Gastrocnemius medialis (tissue), 4 donors: ENCODE data around the gene CCNF. TPM values are rescaled to one million over a fixed set of nuclear protein-coding genes. Genes with fewer than 3 reads are reported as not detected.
A peak's percentile ranks its signal among the peaks of the same experiment; 100 is the strongest.

ENCODE experiments used
- ATAC-seq, 2 donors: fragments of 150-250 bp; one replicate each; pipeline ENCODE4 v1.9.1; 2016
- DNase-seq, 2 donors: peaks; one replicate each; pipeline ENCODE4 v3.0.0-alpha.2; 2019
- H3K27ac ChIP-seq, 4 donors: fragments of 200-600 bp; sonication (generic); 1 replicate in 1 of 4; 2 replicates in 3 of 4; pipeline ENCODE4 v1.5.1; 2016 to 2018; ENCODE audit warnings: mild to moderate bottlenecking in 2 of 4, moderate library complexity in 1 of 4
- H3K27me3 ChIP-seq, 3 donors: fragments of 200-600 bp; sonication (generic) in 2 of 3; 1 replicate in 1 of 3; 2 replicates in 2 of 3; pipeline versions ENCODE4 v1.5.1 to v1.6.0; 2016 to 2019; ENCODE audit warnings: mild to moderate bottlenecking in 1 of 3, moderate library complexity in 1 of 3
- H3K36me3 ChIP-seq, 2 donors: fragments of 200-600 bp; sonication (generic) in 1 of 2; one replicate each; pipeline ENCODE4 v1.5.1; 2017 to 2018
- H3K4me1 ChIP-seq, 2 donors: fragments of 200-600 bp; sonication (generic) in 1 of 2; one replicate each; pipeline ENCODE4 v1.5.1; 2016 to 2017; ENCODE audit warnings: mild to moderate bottlenecking in 2 of 2
- H3K4me3 ChIP-seq, 4 donors: fragments of 200-600 bp; sonication (generic) in 3 of 4; 1 replicate in 1 of 4; 2 replicates in 3 of 4; pipeline ENCODE4 v1.5.1; 2016 to 2019; ENCODE audit warnings: mild to moderate bottlenecking in 2 of 4
- H3K9me3 ChIP-seq, 3 donors: fragments of 200-600 bp; sonication (generic) in 2 of 3; 1 replicate in 1 of 3; 2 replicates in 2 of 3; pipeline ENCODE4 v1.5.1; 2016 to 2019
- CTCF ChIP-seq, 5 experiments: fragments of 450-650 bp in 3 of 5; fragments of 200-600 bp in 2 of 5; sonication (generic) in 2 of 5; IDR thresholded peaks in 4 of 5; conservative IDR thresholded peaks in 1 of 5; 1 replicate in 4 of 5; 2 replicates in 1 of 5; pipeline ENCODE4 v1.5.1; 2016 to 2019; ENCODE audit warnings: antibody characterized with exemption in 5 of 5, mild to moderate bottlenecking in 3 of 5, moderate library complexity in 3 of 5
- POLR2A ChIP-seq, 2 donors: fragments of 450-650 bp; IDR thresholded peaks; one replicate each; pipeline ENCODE4 v1.6.1; 2017; ENCODE audit warnings: antibody characterized with exemption in 2 of 2, mild to moderate bottlenecking in 2 of 2, moderate library complexity in 2 of 2
- in situ Hi-C, 4 donors: fragments of 200-750 bp; cut with MboI; loops; one replicate each; pipeline versions ENCODE4 v1.15.0 to v1.8.0; 2017; ENCODE audit warnings: low sequenced_read_pairs in 4 of 4
- intact Hi-C: fragments of 100-400 bp; cut with DNase I; formaldehyde crosslinking; loops from one replicate; pipeline ENCODE4 v1.15.1; 2023; ENCODE audit warnings: low total_unique reads
- total RNA-seq, 4 donors: library from RNA; depleted of rRNA; stranded (reverse); fragments of >200 nt; gene quantifications; one replicate each; pipeline versions ENCODE4 v1.1.0 to v1.2.3, GENCODE V29; 2016

Gene CCNF
- total RNA-seq, 4 donors from 2014 or later = 1.8 to 3.6 (median 2.4) TPM

- Histone ChIP-seq H3K4me3 (no peak overlapping the region), H3K36me3 (no peaks in the 10 kb centered on the region), H3K9me3 (no peaks in the 10 kb centered on the region), H3K27me3 (no peaks in the 10 kb centered on the region), H3K4me1 (peaks cover 16 to 18% of the 10 kb centered on the region in 2 donors), H3K27ac (no peak overlapping the region)
- TF ChIP-seq POLR2A (IDR thresholded peaks at IDR 0.05) (no peak), CTCF (IDR thresholded peaks at IDR 0.05 in 4 of 5, conservative IDR thresholded peaks at IDR 0.05 in 1 of 5) (no peak)
- in situ Hi-C loops (loop anchor here in 3 of 4 donors (5.0 to 25.0 kb wide), 3 partner anchors 146 to 156 kb away; partner anchors contain the start of gene ABCA3 (in 2 of the 3)), intact Hi-C loops (no loop called here)
- no peak for DNase-seq
- no peak for ATAC-seq
These were observed 64.4 kb downstream of the CCNF start for GRCh38 chr16:2493605-2494004.

DNA sequence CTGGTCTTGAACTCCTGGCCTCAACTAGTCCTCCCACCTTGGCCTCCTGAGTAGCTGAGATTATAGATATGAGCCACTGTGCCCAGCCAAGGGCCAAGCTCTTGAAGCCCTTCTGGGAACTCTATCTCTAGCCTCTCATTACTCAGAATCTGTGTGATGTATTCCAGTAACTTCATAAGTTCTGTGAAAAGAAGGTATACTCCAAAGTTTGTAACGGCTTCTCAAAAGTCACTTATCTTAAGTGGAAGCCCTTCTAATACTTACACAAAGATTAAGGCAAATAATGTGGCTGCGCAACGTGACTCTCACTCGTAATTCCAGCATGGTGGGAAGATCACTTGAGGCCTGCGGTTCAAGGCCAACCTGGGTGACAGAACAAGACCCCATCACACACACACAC is 65.4 kb downstream of the CCNF start:
- H3K27ac ChIP-seq = no peak overlapping the region
- in situ Hi-C loops (loop anchor here in 3 of 4 donors (5.0 to 25.0 kb wide), 3 partner anchors 147 to 157 kb away; partner anchors contain the start of gene ABCA3 (in 2 of the 3)), intact Hi-C loops (loop anchor here (5.0 kb wide), 1 partner anchor 32 kb away; the partner anchor contains the start of gene TEDC2)
- H3K9me3 ChIP-seq = no peaks in the 10 kb centered on the region
- H3K27me3 ChIP-seq = no peaks in the 10 kb centered on the region
- no peaks in the 10 kb centered on the region for H3K36me3 ChIP-seq
- H3K4me3 ChIP-seq = no peak overlapping the region
- no peak for ATAC-seq
- DNase-seq = no peak
- peaks cover 21 to 28% of the 10 kb centered on the region in 2 donors for H3K4me1 ChIP-seq
- TF ChIP-seq POLR2A (IDR thresholded peaks at IDR 0.05) = no peak
- TF ChIP-seq CTCF (IDR thresholded peaks at IDR 0.05 in 4 of 5, conservative IDR thresholded peaks at IDR 0.05 in 1 of 5) = no peak

DNA sequence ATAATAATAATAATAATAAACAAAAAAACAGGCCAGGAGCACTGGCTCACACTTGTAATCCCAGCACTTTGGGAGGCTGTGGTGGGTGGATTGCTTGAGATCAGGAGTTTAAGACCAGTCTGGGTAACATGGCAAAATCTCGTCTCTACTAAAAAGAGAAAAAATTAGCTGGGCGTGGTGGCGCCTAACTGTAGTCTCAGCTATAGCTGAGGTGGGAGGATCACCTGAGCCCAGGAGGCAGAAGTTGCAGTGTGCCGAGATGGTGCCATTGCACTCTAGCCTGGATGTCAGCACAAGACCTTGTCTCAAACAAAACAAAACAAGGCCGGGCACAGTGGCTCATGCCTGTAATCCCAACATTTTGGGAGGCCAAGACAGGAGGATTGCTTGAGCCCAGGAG is 65.8 kb downstream of the CCNF start:
- DNase-seq (no peak), ATAC-seq (no peak)
- no peak overlapping the region for H3K27ac ChIP-seq
- H3K4me3 ChIP-seq = no peak overlapping the region
- TF ChIP-seq CTCF (IDR thresholded peaks at IDR 0.05 in 4 of 5, conservative IDR thresholded peaks at IDR 0.05 in 1 of 5) = no peak
- no peak for TF ChIP-seq POLR2A (IDR thresholded peaks at IDR 0.05)
- peaks cover 21 to 29% of the 10 kb centered on the region in 2 donors for H3K4me1 ChIP-seq
- no peaks in the 10 kb centered on the region for H3K27me3 ChIP-seq
- intact Hi-C loops (loop anchor here (5.0 kb wide), 1 partner anchor 33 kb away; the partner anchor contains the start of gene TEDC2), in situ Hi-C loops (loop anchor here in 2 of 4 donors (10.0 to 25.0 kb wide), 2 partner anchors 150 to 158 kb away; partner anchors contain the start of gene ABCA3 (in 2 of the 2))
- H3K9me3 ChIP-seq = no peaks in the 10 kb centered on the region
- no peaks in the 10 kb centered on the region for H3K36me3 ChIP-seq

DNA sequence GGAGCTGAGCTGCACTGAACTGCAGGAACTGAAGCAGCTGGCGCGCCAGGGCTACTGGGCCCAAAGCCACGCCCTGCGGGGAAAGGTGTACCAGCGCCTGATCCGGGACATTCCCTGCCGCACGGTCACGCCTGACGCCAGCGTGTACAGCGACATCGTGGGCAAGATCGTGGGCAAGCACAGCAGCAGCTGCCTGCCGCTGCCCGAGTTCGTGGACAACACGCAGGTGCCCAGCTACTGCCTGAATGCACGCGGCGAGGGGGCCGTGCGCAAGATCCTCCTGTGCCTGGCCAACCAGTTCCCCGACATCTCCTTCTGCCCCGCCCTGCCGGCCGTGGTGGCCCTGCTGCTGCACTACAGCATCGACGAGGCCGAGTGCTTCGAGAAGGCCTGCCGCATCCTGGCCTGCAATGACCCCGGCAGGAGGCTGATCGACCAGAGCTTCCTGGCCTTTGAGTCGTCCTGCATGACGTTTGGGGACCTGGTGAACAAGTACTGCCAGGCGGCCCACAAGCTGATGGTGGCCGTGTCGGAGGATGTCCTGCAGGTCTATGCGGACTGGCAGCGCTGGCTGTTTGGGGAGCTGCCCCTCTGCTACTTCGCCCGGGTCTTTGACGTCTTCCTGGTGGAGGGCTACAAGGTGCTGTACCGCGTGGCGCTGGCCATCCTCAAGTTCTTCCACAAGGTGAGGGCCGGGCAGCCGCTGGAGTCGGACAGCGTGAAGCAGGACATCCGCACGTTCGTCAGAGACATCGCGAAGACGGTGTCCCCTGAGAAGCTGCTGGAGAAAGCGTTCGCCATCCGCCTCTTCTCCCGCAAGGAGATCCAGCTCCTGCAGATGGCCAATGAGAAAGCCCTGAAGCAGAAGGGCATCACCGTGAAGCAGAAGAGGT is 67.2 kb downstream of the CCNF start:
- in situ Hi-C loops (loop anchor here in 2 of 4 donors (10.0 to 25.0 kb wide), 2 partner anchors 152 to 159 kb away; partner anchors contain the start of gene ABCA3 (in 2 of the 2)), intact Hi-C loops (loop anchor here (5.0 kb wide), 1 partner anchor 34 kb away; the partner anchor contains the start of gene TEDC2)
- Histone ChIP-seq H3K27me3 (no peaks in the 10 kb centered on the region), H3K27ac (peak overlapping the region in 2 of 4 donors; percentile 46 to 71), H3K36me3 (no peaks in the 10 kb centered on the region), H3K9me3 (no peaks in the 10 kb centered on the region), H3K4me3 (no peak overlapping the region), H3K4me1 (peaks cover 24 to 32% of the 10 kb centered on the region in 2 donors)
- ATAC-seq (no peak), DNase-seq (no peak)
- TF ChIP-seq CTCF (IDR thresholded peaks at IDR 0.05 in 4 of 5, conservative IDR thresholded peaks at IDR 0.05 in 1 of 5) (no peak), POLR2A (IDR thresholded peaks at IDR 0.05) (no peak)
